ENCODE data around the gene PRPF31.
A peak's percentile ranks its signal among the peaks of the same experiment; 100 is the strongest.
"Not testable (repeated sequence)": the region's sequence is repeated elsewhere in the genome, so short reads cannot be mapped to it uniquely, and the experiment has no call there.

Gene PRPF31

GRCh38 chr19:54115109-54116063, at the start of gene PRPF31, which contains the start of gene TFPT:
TSS of gene PRPF31 (plus strand) at chr19:54115754. CDS start at chr19:54118279, 2,525 bp downstream.
TSS of gene TFPT (minus strand) at chr19:54115657. CDS start at chr19:54115269, 388 bp downstream.
- DNase-seq: peak; percentile 98 to 99 (median 98)

- no peak for DNase-seq
These were observed 46.1 kb upstream of the PRPF31 start for GRCh38 chr19:54069470-54069869.

GRCh38 chr19:54073829-54074228, 41.7 kb upstream of the PRPF31 start:
- DNase-seq: no peak

GRCh38 chr19:54074851-54075250, 40.7 kb upstream of the PRPF31 start:
- no peak for DNase-seq

- no peak for DNase-seq
These were observed 38.2 kb upstream of the PRPF31 start for GRCh38 chr19:54077334-54077733.

- DNase-seq: no peak
These were observed 34.5 kb upstream of the PRPF31 start, which contains the start of gene TARM1 for GRCh38 chr19:54081032-54081431. TSS of gene TARM1 (minus strand) at chr19:54081365. CDS start at chr19:54081340, 25 bp downstream.

GRCh38 chr19:54084410-54084809, 31.1 kb upstream of the PRPF31 start:
- DNase-seq: no peak

GRCh38 chr19:54094426-54095000, 21.0 kb upstream of the PRPF31 start:
- no peak for DNase-seq

- no peak for DNase-seq
These were observed 20.3 kb upstream of the PRPF31 start for GRCh38 chr19:54095136-54095858.

GRCh38 chr19:54095859-54096616, 19.5 kb upstream of the PRPF31 start:
- DNase-seq: peak in 2 of 3 experiments; percentile 49 to 50

GRCh38 chr19:54096617-54097106, 18.9 kb upstream of the PRPF31 start:
- no peak for DNase-seq

GRCh38 chr19:54099190-54099902, 16.2 kb upstream of the PRPF31 start:
- no peak for DNase-seq

GRCh38 chr19:54099903-54100255, 15.7 kb upstream of the PRPF31 start:
- not testable (repeated sequence) for DNase-seq

GRCh38 chr19:54100561-54100960, 15.0 kb upstream of the PRPF31 start, which contains the start of gene OSCAR:
TSS of gene OSCAR (minus strand) at chr19:54100803. CDS start at chr19:54100792, 11 bp downstream.
- DNase-seq: no peak

- peak; percentile 95 to 99 (median 98) for DNase-seq
These were observed 13.0 kb upstream of the PRPF31 start, which contains the start of gene NDUFA3 for GRCh38 chr19:54102421-54103169. TSS of gene NDUFA3 (plus strand) at chr19:54102855. CDS start at chr19:54102879, 24 bp downstream.

- DNase-seq: no peak
These were observed 10.4 kb upstream of the PRPF31 start for GRCh38 chr19:54104998-54105715.

- DNase-seq: no peak
These were observed 9.8 kb upstream of the PRPF31 start for GRCh38 chr19:54105796-54106195.

- no peak for DNase-seq
These were observed 8.8 kb upstream of the PRPF31 start for GRCh38 chr19:54106716-54107115.

GRCh38 chr19:54107876-54108490, 7.6 kb upstream of the PRPF31 start:
- DNase-seq: no peak
